ENCODE data around the gene GALNS. TPM values are rescaled to one million over a fixed set of nuclear protein-coding genes. Genes with fewer than 3 reads are reported as not detected.

The GALNS gene
- total and polyA plus RNA-seq, 2 of the 8 experiments (the other 6 are each of a cell fraction or from before 2014, with no cell fraction given) = 8.9 to 17.8 TPM

DNA sequence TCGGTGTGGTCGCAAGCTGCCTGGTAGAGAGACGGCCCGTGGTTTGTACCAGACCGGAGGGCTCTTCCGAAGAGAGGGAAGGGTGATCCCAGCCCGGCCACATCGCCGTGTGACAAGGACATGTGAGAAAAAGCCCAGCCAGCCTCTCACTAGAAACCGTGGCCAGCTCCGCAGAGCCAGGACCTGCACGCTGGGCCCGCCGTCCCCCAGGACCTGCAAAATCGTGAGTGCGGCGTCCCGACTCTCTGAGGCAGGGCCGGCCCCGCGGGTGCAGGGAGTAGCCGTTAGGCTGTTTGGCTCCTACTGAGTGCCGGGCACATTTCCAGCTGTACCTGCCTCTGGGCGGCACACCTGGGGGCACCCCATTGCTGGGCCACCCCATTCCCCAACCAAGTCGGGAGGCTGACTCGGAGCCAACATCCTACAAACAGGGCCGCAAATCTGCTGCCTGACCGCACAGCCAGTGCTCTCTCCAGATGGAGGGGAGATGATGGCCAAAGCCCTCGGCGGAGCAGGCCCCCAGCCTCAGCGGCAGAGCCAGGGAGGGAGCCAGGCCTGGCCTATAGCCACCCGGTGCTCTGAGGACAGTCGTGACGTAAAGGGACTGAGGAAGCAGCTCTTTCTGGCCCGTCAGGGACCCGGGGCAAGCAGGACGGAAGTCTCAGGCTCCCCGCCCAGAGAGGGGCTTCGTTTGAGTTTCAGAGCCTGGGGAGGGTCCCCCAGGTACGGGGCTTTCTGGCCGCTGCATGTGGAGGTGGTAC is 43.3 kb upstream of the GALNS start (continued):
- TF ChIP-seq, protein P1, sequence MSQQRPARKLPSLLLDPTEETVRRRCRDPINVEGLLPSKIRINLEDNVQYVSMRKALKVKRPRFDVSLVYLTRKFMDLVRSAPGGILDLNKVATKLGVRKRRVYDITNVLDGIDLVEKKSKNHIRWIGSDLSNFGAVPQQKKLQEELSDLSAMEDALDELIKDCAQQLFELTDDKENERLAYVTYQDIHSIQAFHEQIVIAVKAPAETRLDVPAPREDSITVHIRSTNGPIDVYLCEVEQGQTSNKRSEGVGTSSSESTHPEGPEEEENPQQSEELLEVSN (IDR thresholded peaks at IDR 0.05) = no peak
- TF ChIP-seq RAD21 (IDR thresholded peaks at IDR 0.05 in 1 of 2, conservative IDR thresholded peaks at IDR 0.05 in 1 of 2; ENCODE audit: low read depth in 2 of 2, low read length in 2 of 2) (no peak), GABPA (IDR thresholded peaks at IDR 0.05; ENCODE audit: borderline replicate concordance, insufficient read depth, low read length) (no peak), YY1 (IDR thresholded peaks at IDR 0.05; ENCODE audit: low read depth, low read length) (no peak), CBX8 (IDR thresholded peaks at IDR 0.05; ENCODE audit: borderline replicate concordance, low read depth, low read length) (no peak), SP1 (IDR thresholded peaks at IDR 0.05; ENCODE audit: low read depth, low read length) (no peak), ZNF274 (IDR thresholded peaks at IDR 0.05; ENCODE audit: borderline replicate concordance, extremely low read depth, low read length) (no peak)
